GM19467 (cell line): Measurements from ENCODE around the gene TRIM44.

Source experiments
- ATAC-seq: cut with Tn5 transposase; IDR thresholded peaks from one replicate; pipeline ENCODE4 v1.9.1; 2021; ENCODE audit warnings: mild to moderate bottlenecking, moderate library complexity; ENCODE audit not compliant: unreplicated experiment

The TRIM44 gene

GRCh38 chr11:35785287-35786167, 123.0 kb downstream of the TRIM44 start:
- no peak for ATAC-seq

- ATAC-seq: no peak
Measured at GRCh38 chr11:35786188-35786587, 123.6 kb downstream of the TRIM44 start.

- no peak for ATAC-seq
Measured at GRCh38 chr11:35787013-35787504, 124.5 kb downstream of the TRIM44 start.

- no peak for ATAC-seq
Measured at GRCh38 chr11:35787626-35788025, 125.1 kb downstream of the TRIM44 start.

- no peak for ATAC-seq
Measured at GRCh38 chr11:35791088-35791958, 128.7 kb downstream of the TRIM44 start.

- ATAC-seq: peak; percentile 11
Measured at GRCh38 chr11:35792148-35792845, 129.7 kb downstream of the TRIM44 start.

- ATAC-seq: peak; percentile 47
Measured at GRCh38 chr11:35792846-35793192, 130.2 kb downstream of the TRIM44 start.

- no peak for ATAC-seq
Measured at GRCh38 chr11:35794333-35794732, 131.8 kb downstream of the TRIM44 start.

GRCh38 chr11:35794850-35795249, 132.3 kb downstream of the TRIM44 start:
- ATAC-seq: no peak

- no peak for ATAC-seq
Measured at GRCh38 chr11:35796562-35796961, 134.0 kb downstream of the TRIM44 start.

GRCh38 chr11:35798423-35798822, 135.8 kb downstream of the TRIM44 start:
- no peak for ATAC-seq

GRCh38 chr11:35798983-35799382, 136.4 kb downstream of the TRIM44 start:
- no peak for ATAC-seq

- ATAC-seq: no peak
Measured at GRCh38 chr11:35799655-35800054, 137.1 kb downstream of the TRIM44 start.

GRCh38 chr11:35800970-35801953, 138.7 kb downstream of the TRIM44 start:
- ATAC-seq: no peak

GRCh38 chr11:35802221-35802620, 139.6 kb downstream of the TRIM44 start:
- ATAC-seq: no peak

GRCh38 chr11:35802672-35803071, 140.1 kb downstream of the TRIM44 start:
- ATAC-seq: no peak

GRCh38 chr11:35803115-35803514, 140.5 kb downstream of the TRIM44 start:
- ATAC-seq: no peak

- no peak for ATAC-seq
Measured at GRCh38 chr11:35804451-35805040, 142.0 kb downstream of the TRIM44 start.

- ATAC-seq: no peak
Measured at GRCh38 chr11:35809561-35809960, 147.0 kb downstream of the TRIM44 start.
